ENCODE data around the gene TMC6. TPM values are rescaled to one million over a fixed set of nuclear protein-coding genes. Genes with fewer than 3 reads are reported as not detected.

Gene TMC6
- total RNA-seq, 1 donor from 2014 or later, result 265 TPM

DNA sequence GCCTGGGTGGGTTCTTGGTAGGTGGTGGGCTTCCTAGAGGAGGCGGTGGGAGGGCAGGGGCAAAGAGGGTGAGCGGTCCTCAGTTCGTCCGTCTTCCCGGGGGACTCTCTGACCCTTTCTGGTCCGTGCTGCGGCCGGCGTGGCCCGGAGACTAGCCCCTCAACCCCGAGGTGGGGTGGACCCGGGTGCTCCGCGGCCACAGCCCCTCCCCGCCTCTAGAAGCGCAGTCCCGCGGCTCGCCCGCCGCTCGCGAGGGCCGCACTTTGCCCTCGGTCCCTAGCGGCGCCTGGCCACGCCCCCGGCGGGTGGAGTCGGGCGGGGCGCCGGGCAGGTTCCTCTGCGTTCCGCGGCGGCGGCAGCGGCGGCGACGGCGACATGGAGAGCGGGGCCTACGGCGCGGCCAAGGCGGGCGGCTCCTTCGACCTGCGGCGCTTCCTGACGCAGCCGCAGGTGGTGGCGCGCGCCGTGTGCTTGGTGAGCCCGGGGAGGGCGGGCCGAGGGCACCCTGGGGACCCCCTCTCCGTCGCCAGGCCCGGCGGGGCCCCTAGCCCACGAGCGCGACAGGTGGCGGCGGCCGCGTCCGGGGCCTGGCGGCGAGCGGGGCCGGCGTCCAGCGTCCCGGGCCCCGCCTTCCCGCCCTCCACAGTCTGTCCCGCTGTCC, 39.8 kb upstream of the TMC6 start, which contains the start of gene SYNGR2:
Gene SYNGR2 (plus strand): TSS at position 340 of the 661 bp plus-strand sequence. CDS start 36 bp downstream, at position 376.
- peak within 1 kb of the TSS; percentile 77 for H3K4me3 Mint-ChIP-seq
- peak; percentile 88 for DNase-seq (ENCODE audit: low spot score)
- H3K27me3 Mint-ChIP-seq (ENCODE audit: insufficient read depth), result peaks cover 2% of the 10 kb centered on the region

DNA sequence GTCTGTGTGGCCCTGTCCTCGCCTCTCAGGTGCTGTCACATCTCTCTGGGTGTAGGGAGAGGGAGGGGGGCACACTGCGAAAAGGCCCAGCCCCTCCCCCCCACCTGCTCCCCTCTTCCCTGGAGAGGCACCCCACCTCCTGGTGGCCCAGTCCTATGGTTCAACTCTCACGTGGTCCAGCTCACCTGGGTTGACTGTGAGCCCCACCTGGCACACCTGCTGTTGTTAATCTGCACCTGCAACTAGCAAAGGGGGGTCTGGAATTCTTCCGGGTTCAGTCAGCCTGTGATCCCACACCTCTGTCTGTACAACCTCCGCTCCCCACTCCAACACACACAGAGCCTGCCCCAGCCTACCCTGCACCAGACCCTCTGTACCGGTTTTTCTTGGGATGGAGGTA, 37.9 kb upstream of the TMC6 start:
- intact Hi-C loops (cut with micrococcal nuclease), result no loop called here
- Mint-ChIP-seq H3K4me3 (peak overlapping the region; percentile 19), H3K4me1 (ENCODE audit: low read depth) (peaks cover 9% of the 10 kb centered on the region), H3K27me3 (ENCODE audit: insufficient read depth) (peaks cover 2% of the 10 kb centered on the region), H3K9me3 (no peaks in the 10 kb centered on the region), H3K27ac (no peak overlapping the region), H3K36me3 (ENCODE audit: low read depth) (no peaks in the 10 kb centered on the region)
- DNase-seq (ENCODE audit: low spot score), result no peak

More for the DNA sequence above, 39.8 kb upstream of the TMC6 start, which contains the start of gene SYNGR2:
- H3K4me1 Mint-ChIP-seq (ENCODE audit: low read depth), result peaks cover 28% of the 10 kb centered on the region
- H3K9me3 Mint-ChIP-seq, result no peaks in the 10 kb centered on the region
- peaks cover 14% of the 10 kb centered on the region for H3K36me3 Mint-ChIP-seq (ENCODE audit: low read depth)
- H3K27ac Mint-ChIP-seq, result peak within 1 kb of the TSS; percentile 65
- intact Hi-C loops (cut with micrococcal nuclease), result loop anchor here (1.0 to 2.0 kb wide), 4 partner anchors 19 to 56 kb away; partner anchors contain the start of genes AFMID, TK1 and TMC6

DNA sequence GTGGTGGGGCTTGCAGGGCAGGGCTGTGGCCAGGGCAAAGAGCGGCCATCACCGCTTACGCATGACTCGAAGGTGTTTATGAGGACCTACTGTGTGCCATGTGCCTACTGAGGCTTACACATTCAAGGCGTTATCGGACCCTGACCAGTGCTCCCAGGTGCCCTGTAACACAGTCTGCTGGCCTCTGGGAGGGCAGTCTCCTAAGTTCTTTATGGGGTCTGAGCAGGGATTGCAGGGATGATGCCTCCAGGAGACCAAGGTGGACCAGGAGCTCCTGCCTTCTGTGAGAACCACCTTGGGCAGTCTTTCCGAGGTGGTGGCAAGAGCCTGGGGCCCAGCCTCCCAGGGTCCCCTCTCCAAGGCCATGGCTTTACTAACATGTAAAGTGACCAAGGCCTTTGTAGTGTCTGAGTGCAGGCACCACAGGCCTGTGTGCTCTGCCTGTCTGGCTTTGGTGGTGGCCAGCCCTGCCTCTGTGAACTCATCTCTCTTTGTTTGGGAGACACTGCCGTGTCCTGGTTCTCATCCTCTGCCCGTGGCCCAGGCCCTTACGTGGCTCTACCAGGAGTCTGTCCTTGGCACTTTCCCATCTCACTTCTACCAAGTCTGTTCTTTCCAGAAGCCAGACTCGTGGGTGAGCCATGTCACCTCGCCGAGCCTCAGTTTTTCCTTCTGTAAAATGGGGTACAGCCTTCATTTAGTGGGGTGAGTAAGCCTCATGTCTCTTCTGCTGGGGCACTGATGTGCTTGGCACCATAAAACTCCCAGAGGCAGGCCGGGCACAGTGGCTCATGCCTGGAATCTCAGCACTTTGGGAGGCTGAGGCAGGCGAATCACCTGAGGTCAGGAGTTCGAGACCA, 36.4 kb upstream of the TMC6 start:
- intact Hi-C loops (cut with micrococcal nuclease), result no loop called here

DNA sequence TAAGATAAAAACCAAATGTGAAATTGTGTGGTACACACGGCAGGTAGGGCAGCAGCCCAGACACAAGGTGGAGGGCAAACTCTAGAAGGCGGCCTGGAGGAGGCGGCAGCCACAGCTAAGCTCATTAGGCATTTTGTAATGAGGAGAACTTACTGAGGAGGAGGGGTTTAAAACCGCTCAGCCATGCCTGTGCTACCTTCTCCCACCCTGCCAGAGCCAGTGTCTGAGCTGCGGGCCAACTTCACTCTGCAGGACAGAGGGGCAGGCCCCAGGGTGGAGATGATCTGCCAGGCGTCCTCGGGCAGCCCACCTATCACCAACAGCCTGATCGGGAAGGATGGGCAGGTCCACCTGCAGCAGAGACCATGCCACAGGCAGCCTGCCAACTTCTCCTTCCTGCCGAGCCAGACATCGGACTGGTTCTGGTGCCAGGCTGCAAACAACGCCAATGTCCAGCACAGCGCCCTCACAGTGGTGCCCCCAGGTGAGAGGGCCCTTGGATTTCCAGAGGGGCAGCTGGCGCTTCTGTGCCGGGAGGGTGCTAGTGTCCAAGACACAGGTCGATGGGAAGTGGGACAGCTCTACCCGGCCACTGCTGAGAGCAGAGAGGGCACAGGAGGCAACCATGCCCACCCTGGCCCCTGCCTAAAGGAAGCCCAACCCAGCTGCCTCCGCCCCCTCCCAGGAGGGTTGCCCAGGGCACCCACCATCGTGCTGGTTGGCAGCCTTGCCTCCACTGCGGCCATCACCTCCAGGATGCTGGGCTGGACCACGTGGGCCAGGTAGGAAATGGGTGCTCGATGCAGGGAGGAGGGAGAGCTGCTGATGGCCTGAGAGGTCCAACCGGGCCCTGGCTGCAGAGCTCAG, 35.6 kb upstream of the TMC6 start:
- no peak for DNase-seq (ENCODE audit: low spot score)
- intact Hi-C loops (cut with micrococcal nuclease), result no loop called here
- H3K9me3 Mint-ChIP-seq, result no peaks in the 10 kb centered on the region
- no peaks in the 10 kb centered on the region for H3K36me3 Mint-ChIP-seq (ENCODE audit: low read depth)
- peaks cover 7% of the 10 kb centered on the region for H3K4me1 Mint-ChIP-seq (ENCODE audit: low read depth)
- peaks cover 2% of the 10 kb centered on the region for H3K27me3 Mint-ChIP-seq (ENCODE audit: insufficient read depth)
- H3K27ac Mint-ChIP-seq, result no peak overlapping the region
- no peak overlapping the region for H3K4me3 Mint-ChIP-seq

More for the DNA sequence above, 36.4 kb upstream of the TMC6 start:
- DNase-seq (ENCODE audit: low spot score), result no peak
- H3K27ac Mint-ChIP-seq, result no peak overlapping the region
- peaks cover 1% of the 10 kb centered on the region for H3K4me1 Mint-ChIP-seq (ENCODE audit: low read depth)
- H3K9me3 Mint-ChIP-seq, result no peaks in the 10 kb centered on the region
- no peaks in the 10 kb centered on the region for H3K36me3 Mint-ChIP-seq (ENCODE audit: low read depth)
- H3K4me3 Mint-ChIP-seq, result no peak overlapping the region
- peaks cover 2% of the 10 kb centered on the region for H3K27me3 Mint-ChIP-seq (ENCODE audit: insufficient read depth)

DNA sequence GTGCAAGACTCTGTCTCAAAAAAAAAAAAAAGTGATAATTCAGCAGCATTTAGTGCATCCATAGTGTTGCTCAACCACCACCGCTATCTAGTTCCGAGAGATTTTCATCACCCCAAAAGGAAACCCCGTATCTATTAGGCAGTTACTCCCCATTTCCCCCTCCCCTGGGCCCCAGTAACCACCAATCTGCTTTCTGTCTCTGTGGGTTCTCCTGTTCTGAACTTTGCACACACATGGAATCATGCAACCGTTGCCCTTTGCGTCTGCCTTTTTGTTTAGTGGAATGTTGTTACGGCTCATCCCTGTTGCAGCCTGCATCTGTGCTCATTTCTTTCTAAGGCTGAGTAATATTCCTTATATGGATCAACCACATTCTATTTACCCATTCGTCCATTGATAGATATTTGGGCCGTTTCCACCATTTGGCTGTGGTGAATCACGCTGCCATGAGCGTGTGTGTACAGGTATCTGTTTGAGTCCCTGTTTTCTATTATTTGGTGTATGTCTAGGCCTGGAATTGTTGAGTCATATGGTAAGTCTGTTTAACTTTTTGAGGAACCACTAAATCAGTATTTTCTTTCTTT, 31.1 kb upstream of the TMC6 start:
- Mint-ChIP-seq H3K9me3 (no peaks in the 10 kb centered on the region), H3K27me3 (ENCODE audit: insufficient read depth) (no peaks in the 10 kb centered on the region)
- intact Hi-C loops (cut with micrococcal nuclease), result no loop called here

DNA sequence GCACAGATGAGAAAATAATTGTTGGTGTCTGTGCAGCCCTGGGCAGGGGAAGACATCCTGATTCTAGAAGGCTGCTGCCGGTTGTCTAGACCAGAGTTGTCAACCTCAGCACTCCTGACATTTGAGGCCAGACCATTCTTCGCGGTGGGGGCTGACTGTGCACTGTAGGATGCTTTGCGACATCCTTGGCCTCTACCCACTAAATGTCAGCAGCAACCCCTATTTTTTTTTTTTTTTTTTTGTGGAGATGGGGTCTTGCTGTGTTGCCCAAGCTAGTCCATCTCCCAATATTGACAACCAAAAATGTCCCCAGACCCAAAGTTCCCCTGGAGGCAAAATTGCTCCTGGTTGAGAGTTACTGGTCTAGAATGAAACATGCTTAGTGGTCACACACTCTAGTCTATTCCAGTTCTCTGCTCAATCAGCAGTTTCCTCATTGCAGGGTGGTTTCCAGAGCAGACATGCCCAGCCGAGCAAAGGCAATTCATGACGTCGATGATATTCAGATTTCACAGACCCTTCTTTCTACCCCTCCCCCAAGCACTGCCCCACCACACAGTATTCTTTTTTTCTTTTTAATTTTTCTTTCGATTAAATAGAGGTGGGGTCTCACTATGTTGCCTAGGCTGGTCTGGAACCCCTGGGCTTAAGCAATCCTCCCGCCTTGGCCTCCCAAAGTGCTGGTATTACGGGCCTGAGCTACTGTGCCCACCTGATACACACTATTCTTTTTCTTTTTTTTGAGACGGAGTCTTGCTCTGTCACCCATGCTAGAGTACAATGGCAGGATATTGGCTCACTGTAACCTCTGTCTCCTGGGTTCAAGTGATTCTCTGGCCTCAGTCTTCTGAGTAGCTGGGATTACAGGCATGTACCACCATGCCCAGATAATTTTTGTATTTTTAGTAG, 26.6 kb upstream of the TMC6 start:
- H3K36me3 Mint-ChIP-seq (ENCODE audit: low read depth), result no peaks in the 10 kb centered on the region
- DNase-seq (ENCODE audit: low spot score), result no peak
- no peak overlapping the region for H3K27ac Mint-ChIP-seq
- intact Hi-C loops (cut with micrococcal nuclease), result no loop called here
- no peaks in the 10 kb centered on the region for H3K9me3 Mint-ChIP-seq
- H3K4me1 Mint-ChIP-seq (ENCODE audit: low read depth), result peaks cover 7% of the 10 kb centered on the region
- no peak overlapping the region for H3K4me3 Mint-ChIP-seq
- no peaks in the 10 kb centered on the region for H3K27me3 Mint-ChIP-seq (ENCODE audit: insufficient read depth)

More for the DNA sequence above, 31.1 kb upstream of the TMC6 start:
- peaks cover 7% of the 10 kb centered on the region for H3K4me1 Mint-ChIP-seq (ENCODE audit: low read depth)
- H3K27ac Mint-ChIP-seq, result peak overlapping the region; percentile 2
- no peaks in the 10 kb centered on the region for H3K36me3 Mint-ChIP-seq (ENCODE audit: low read depth)
- H3K4me3 Mint-ChIP-seq, result no peak overlapping the region
- no peak for DNase-seq (ENCODE audit: low spot score)

DNA sequence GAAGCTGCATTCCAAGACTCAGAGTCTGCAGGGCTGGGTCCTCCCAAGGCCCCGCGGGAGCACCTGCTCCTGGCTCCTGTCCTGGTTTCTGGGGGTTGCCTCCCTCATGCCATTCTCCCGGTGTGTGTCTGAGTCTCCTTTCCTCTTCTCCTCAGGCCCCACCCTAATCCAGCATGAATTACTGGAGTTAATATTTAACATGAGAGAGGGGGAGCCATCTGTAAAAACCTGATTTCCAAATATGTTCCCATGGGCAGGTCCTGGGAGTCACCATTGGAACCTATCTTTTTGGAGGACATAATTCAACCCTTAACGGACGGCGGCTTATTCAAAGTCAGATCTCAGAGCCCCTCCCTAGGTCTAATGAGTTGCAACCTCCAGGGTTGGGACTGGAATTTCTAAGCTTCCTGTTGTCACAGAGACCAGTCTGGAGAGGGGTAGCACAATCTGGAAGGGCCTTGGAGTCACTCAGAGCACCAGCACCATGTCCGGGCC, 23.0 kb upstream of the TMC6 start:
- intact Hi-C loops (cut with micrococcal nuclease), result no loop called here
- H3K36me3 Mint-ChIP-seq (ENCODE audit: low read depth), result no peaks in the 10 kb centered on the region

DNA sequence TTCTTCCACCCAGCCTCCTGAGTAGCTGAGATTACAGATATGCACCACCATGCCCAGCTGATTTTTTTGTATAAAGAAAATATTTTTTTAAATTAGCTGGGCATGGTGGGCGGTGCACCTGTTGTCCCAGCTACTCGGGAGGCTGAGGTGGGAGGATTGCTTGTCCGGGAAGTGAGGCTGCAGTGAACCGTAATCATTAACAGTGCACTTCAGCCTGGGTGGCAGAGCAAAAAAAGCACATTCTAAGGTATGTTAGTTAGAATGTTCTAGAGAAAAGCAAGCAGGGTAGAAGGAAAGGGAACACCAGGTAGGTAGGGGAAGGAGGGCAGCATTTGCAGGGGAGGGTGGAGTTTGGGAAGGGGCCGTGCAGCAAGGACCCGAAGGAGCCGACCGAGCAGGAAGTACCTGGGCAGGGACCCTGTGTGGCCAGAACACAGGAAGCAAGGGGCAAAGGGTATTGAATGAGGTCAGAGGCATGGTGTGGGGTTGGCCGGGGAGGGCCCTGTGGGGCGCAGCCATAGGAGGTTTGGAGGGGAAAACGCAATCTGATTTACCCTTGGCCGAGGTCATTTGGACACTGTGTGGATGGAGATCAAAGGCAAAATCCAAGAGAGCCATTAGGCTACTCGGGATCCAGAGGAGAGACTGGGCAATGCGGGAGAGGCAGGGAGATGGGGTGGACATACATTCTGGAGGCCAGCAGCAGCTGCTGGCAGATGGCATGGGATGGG, 19.9 kb upstream of the TMC6 start:
- intact Hi-C loops (cut with micrococcal nuclease), result no loop called here
- Mint-ChIP-seq H3K4me3 (no peak overlapping the region), H3K4me1 (ENCODE audit: low read depth) (peaks cover 13% of the 10 kb centered on the region), H3K36me3 (ENCODE audit: low read depth) (no peaks in the 10 kb centered on the region), H3K9me3 (no peaks in the 10 kb centered on the region), H3K27ac (peak overlapping the region; percentile 40), H3K27me3 (ENCODE audit: insufficient read depth) (no peaks in the 10 kb centered on the region)
- DNase-seq (ENCODE audit: low spot score), result no peak

More for the DNA sequence above, 23.0 kb upstream of the TMC6 start:
- Mint-ChIP-seq H3K4me1 (ENCODE audit: low read depth) (peaks cover 13% of the 10 kb centered on the region), H3K9me3 (no peaks in the 10 kb centered on the region), H3K27ac (no peak overlapping the region), H3K4me3 (no peak overlapping the region), H3K27me3 (ENCODE audit: insufficient read depth) (no peaks in the 10 kb centered on the region)
- DNase-seq (ENCODE audit: low spot score), result no peak

DNA sequence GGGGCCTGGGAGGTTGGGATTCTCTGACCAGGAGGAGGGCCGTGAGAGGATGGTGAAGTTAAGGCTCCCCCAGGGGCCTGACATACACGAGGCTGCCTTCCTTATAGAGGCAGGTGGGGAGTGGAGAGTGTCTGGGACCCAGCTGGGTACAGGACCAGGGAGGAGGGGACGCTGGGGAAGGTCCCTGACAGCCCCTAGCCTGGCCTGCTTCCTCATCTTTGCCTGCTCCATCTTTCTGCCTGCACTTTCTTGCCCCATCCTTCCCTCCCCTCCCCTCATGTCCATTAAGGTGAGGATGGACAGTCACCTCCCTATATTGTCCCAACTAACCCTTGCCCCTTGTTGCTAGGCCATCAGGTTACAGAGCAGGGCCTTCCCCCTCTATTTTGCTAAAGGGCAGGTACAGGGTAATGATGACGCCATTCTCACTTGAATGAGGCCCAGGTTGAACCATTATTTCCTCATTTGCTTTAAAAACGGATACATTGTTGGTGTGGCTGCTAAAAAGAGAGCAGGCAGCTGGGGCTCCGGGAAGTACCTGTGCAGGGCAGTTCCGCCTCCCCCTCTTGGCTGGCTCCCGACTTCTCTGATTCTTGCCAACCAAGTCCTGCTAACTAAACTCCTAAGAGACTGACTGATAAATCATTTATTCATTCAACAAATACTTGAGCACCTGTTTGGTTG, 18.9 kb upstream of the TMC6 start:
- H3K4me1 Mint-ChIP-seq (ENCODE audit: low read depth), result peaks cover 13% of the 10 kb centered on the region
- no peaks in the 10 kb centered on the region for H3K27me3 Mint-ChIP-seq (ENCODE audit: insufficient read depth)
- H3K9me3 Mint-ChIP-seq, result no peaks in the 10 kb centered on the region
- DNase-seq (ENCODE audit: low spot score), result no peak
- H3K36me3 Mint-ChIP-seq (ENCODE audit: low read depth), result no peaks in the 10 kb centered on the region
- intact Hi-C loops (cut with micrococcal nuclease), result no loop called here
- no peak overlapping the region for H3K4me3 Mint-ChIP-seq
- H3K27ac Mint-ChIP-seq, result peak overlapping the region; percentile 34

DNA sequence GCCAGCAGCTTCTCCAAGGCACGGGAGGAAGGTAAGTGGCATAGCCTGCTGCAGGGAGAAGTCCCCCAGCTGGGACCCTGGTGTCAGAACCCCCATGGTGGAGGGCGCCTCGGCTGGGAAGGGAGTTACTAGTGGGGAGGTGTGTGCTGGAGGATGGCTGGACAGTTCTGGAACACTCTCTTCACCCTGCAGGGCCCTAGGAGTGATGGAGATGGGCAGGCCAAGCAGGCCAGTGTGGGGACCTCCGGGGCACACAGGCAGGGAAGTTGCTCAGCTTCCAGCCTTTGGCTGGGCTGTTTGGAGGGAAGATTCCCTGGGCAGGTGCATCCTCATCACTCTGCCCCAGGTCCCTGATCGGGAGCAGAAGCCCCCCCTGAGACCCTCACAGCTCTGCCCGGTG, 18.3 kb upstream of the TMC6 start:
- intact Hi-C loops (cut with micrococcal nuclease), result no loop called here
- Mint-ChIP-seq H3K27ac (no peak overlapping the region), H3K4me1 (ENCODE audit: low read depth) (peaks cover 13% of the 10 kb centered on the region)

More for the DNA sequence above, 18.3 kb upstream of the TMC6 start:
- Mint-ChIP-seq H3K36me3 (ENCODE audit: low read depth) (no peaks in the 10 kb centered on the region), H3K4me3 (no peak overlapping the region), H3K27me3 (ENCODE audit: insufficient read depth) (no peaks in the 10 kb centered on the region), H3K9me3 (no peaks in the 10 kb centered on the region)
- DNase-seq (ENCODE audit: low spot score), result no peak
